ENCODE measurements around the gene WDR70.
"Not testable (repeated sequence)": the region's sequence is repeated elsewhere in the genome, so short reads cannot be mapped to it uniquely, and the experiment has no call there.

The WDR70 gene

DNA sequence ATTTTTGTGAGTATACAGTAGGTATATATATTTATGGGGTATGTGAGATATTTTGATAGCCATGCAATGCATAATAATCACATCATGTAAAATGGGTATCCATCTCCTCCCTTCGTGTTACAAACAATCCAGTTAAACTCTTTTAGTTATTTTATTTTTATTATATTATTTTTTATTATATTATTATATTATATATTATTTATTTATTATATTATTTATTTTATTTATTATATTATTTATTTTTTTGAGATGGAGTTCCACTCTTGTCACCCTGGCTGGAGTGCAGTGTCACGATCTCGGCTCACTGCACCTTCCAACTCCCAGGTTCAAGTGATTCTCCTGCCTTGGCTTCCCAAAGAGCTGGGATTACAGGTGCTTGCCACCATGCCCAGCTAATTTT is 138.6 kb downstream of the WDR70 start:
- DNase-seq (ENCODE audit: low spot score): no peak

GRCh38 chr5:37518356-37518755 is 139.2 kb downstream of the WDR70 start:
- not testable (repeated sequence) for DNase-seq (ENCODE audit: low spot score)

- no peak for DNase-seq (ENCODE audit: low spot score)
Observed at GRCh38 chr5:37519304-37519703, 140.2 kb downstream of the WDR70 start.

DNA sequence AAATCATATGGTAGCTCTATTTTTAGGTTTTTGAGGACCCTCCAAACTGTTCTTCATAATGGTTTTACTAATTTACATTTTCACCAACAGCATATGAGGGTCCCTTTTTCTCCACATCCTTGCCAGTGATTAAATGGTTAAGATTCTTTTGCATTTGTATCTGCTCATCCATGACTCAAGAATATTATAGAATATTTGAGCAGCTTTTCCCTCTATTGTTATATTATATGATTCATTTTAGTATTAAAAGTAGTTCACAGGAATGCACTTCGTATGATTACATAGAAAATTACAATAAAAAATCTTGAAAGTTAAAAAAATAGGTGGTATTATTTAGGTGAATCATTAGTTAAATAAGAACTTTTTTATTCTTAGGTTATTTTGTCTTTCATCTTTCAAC is 140.7 kb downstream of the WDR70 start:
- no peak for DNase-seq (ENCODE audit: low spot score)

- DNase-seq (ENCODE audit: low spot score): no peak
Observed at GRCh38 chr5:37520811-37521210, 141.7 kb downstream of the WDR70 start.

GRCh38 chr5:37532976-37533740 is 154.0 kb downstream of the WDR70 start:
- DNase-seq (ENCODE audit: low spot score): no peak

DNA sequence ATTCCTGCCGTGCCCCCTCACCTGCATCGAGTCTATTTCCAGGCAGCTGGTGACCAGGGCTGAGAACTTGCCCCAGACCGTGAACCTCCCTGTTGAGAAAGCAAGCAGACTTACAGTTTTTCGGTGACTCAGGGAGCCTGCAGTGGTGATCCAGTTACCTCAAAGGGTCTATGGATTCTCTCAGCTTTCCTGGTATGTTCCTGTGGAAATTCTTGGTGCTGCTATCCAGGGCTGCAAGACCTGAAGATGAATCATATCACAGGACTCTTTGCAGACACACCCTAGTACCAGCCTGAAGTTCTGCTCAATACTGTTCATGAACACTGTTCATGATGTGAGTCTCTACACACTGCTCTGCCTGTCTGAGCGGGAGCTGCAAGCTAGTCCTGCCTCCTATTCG is 154.7 kb downstream of the WDR70 start:
- no peak for DNase-seq (ENCODE audit: low spot score)

- no peak for DNase-seq (ENCODE audit: low spot score)
Observed at GRCh38 chr5:37539459-37539858, 160.3 kb downstream of the WDR70 start.

DNA sequence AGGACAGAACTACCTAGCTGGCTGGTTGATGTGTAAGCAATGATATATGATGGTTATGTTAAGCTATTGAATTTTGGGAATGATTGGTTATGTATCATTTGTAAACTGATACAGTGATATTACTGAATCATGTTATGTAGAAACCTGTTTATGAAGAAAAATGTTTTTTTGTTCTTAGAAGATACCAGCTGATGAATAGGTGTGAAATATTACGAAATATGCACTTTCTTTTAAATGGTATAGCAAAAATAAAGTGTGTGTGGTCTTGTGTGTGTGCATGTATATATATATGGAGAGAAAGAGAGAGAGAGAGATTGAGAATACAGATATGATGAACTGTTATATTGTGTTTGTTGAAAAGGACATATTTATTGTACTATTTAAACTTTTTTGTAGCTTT is 164.1 kb downstream of the WDR70 start:
- no peak for DNase-seq (ENCODE audit: low spot score)

GRCh38 chr5:37549411-37549810 is 170.3 kb downstream of the WDR70 start:
- no peak for DNase-seq (ENCODE audit: low spot score)

DNA sequence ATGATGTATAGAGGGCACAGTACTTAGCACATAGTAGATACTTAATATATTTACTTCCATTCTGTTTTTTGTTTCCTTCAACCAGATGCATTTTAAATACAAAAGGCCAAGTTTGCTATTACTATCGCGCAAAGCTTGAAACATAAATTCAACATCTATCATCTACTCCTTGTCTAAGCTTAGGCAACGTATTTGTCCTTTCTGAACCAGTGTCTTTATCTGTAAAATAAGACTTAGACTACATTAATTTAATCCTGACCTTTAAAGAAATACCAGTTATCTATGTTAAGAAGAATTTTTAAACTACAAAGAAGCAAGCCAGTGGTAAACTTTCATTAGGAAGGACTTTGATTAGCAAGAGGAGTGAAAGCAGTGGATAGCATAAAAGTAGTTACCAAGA is 173.0 kb downstream of the WDR70 start:
- DNase-seq (ENCODE audit: low spot score): no peak

- DNase-seq (ENCODE audit: low spot score): no peak
Observed at GRCh38 chr5:37552770-37553719, 173.9 kb downstream of the WDR70 start.

DNA sequence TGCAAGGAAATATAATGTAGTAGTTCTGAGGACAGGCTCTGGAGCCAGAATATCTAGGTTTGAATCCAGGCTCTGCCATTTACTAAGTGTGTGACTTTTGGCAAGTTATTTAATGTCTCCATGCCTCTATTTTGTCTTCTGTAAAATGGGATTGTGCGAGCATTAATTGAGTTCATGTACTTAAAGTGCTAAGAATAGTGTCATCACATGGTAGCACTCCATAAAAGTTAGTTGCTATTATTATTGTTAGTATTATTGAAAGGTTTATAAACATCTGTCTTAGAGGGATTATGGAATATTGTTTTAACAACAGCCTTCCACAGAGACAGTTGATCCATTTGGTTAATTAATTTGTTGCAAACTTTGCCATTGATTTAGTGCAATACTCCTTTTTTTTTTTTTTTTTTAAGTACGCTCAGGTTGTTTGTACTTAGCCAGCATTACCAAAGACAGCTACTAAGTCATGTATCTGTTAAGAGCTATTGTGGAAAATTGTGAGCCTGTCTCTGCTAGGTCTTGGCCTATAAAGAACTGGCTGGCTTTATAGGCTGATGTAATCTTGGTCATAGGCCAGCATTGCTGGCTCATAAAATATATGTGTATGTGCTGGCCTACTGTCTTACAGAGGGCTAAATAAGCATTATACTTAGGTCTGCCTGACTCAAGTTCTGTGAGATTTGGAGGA is 174.7 kb downstream of the WDR70 start:
- peak; percentile 15 for DNase-seq (ENCODE audit: low spot score)

DNA sequence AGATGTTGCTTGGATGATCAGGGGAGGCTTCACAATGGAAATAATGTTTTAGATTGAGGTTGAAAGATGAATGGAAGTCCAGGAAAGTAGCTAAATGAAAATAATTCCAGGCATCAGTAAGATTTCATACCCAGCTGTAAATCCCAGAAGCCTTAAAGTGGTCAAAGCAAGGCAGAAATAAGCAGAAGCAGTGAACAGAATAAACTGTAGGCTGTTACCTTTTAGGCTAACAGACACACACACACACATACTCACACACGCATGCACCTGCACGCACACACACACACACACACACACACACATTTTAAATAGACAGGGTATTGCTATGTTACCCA is 175.3 kb downstream of the WDR70 start:
- no peak for DNase-seq (ENCODE audit: low spot score)

DNA sequence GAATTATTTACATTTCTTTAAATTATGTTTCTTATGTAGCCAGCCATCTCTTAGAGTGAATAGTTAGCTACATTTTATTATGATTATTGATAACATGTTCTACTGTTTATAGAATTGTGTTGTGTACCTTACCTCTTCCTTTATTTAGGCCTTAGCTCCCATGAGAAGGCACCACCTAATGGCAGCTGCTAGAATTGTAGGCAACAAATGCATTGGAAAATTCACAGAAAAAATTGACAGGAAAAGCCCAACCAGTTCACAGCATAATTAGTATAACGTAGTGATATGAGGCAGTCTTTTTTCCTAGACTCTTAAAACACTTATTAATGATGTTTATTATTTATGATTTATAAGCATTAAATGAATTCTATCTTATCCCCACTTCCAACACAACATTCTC is 175.8 kb downstream of the WDR70 start:
- peak; percentile 23 for DNase-seq (ENCODE audit: low spot score)

- DNase-seq (ENCODE audit: low spot score): no peak
Observed at GRCh38 chr5:37557734-37558293, 178.7 kb downstream of the WDR70 start.

DNA sequence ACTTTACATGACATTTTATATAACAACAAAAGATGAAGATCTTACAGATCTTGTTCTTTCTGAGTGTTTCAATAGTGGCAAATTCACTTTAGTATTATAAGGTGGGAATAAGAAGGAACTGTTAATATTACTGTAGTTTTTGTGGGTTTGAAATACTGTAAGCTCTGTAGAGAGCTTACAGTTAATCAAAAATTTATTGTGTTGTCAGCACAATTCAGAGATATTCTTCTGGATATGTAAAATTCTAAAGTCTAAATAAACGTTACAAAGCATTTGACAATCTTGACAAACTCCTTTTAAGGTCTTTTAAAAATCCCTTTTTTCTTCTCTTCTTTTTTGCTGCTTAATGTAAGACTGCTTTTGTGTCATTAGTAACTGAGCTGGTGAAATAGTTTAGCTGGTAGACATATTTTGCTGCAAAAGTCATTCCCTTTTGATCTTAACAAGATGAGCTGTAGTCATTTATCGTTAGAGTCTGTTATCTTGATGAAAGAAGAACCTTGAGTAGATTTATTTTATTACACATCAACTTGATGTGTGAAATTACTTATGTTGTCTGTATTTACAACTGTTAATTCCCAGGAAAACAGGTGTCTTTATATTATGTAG is 186.0 kb downstream of the WDR70 start:
- no peak for DNase-seq (ENCODE audit: low spot score)

DNA sequence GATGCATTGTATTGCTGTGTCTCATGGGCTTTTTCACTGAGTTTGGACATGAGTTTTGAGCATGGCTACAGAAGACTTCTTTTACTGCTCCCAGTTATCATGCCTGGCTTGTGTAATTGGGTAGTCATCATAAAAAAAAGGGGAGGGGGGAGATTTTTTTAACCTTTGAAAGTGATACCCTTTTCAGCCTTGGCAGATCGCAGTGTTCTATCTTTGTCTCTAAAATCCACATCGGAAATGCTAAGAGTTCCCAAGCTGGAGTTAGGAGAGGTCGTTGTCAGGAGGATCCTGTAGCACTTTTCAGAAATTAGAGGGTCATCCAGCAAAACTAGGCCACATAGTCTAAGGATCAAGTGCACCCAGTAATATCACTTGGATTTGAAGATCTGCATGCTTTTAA is 188.4 kb downstream of the WDR70 start:
- no peak for DNase-seq (ENCODE audit: low spot score)

DNA sequence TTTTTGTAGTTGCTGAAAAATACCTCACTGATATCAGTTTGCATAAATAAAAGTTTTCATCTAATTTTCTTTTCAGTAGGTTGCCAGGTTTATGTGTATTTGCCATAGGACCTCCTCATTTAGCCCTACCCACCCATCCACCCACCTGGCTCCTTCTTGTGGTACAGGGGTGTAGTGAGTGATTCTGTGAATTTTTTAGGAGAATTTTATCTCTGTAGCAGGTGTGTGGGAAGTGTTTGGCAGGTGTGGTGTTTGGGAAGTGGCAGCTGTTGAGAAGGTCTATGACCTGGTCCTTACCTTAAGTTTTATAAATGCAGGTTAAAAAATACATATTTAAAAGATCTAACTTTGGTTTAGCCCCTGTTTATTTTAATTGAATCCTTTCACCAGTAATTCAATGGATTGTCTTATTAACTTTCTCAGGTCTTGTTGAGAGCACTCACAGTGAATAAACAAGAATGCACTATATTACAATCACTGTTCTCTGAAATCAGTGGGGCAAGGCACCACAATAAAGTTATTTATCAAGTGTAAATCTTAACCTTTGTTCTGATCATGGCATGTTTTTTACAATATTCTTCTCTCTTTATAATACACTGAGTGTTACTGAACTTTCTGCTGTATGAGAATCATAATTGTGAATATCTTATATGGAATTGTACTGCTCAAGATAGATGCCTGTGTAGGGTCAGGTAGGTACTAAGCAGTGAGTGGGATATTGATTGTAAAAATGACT is 189.1 kb downstream of the WDR70 start:
- DNase-seq (ENCODE audit: low spot score): no peak

- no peak for DNase-seq (ENCODE audit: low spot score)
Observed at GRCh38 chr5:37568893-37569292, 189.8 kb downstream of the WDR70 start.

DNA sequence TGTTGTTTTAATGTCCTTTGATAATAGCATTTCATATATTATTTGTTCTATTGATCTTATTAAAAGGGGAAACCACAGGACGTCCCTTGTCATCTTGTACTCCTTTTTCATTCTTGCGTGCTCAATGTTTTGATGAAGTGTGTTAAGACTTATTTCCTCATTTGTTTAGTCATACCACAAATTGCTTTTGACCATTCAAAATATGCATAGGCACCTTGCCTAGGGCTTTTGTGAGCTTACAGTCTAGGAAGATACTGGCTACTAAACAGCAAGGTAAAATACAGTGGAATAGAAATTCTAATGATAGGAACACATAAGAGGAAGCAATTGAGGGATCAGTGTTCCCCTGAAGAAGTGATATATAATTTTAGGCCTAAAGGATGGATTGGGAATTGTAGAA is 190.3 kb downstream of the WDR70 start:
- no peak for DNase-seq (ENCODE audit: low spot score)

All from RKO (cell line).